Skeletal muscle tissue (tissue), 4 donors: ENCODE data around the gene UBE2K. TPM values are rescaled to one million over a fixed set of nuclear protein-coding genes. Genes with fewer than 3 reads are reported as not detected.

ENCODE experiments used
- H3K27ac ChIP-seq: one replicate; pipeline ENCODE4 v1.7.0; 2013; ENCODE audit warnings: mild to moderate bottlenecking, low read depth, low read length, inconsistent platforms
- H3K27me3 ChIP-seq, 3 donors: one replicate each; pipeline ENCODE4 v1.7.0; 2013; ENCODE audit warnings: low read length in 3 of 3; ENCODE audit not compliant: control insufficient read depth in 3 of 3, insufficient read depth in 3 of 3
- H3K36me3 ChIP-seq, 3 donors: one replicate each; pipeline ENCODE4 v1.7.0; 2013; ENCODE audit warnings: low read length in 3 of 3; ENCODE audit not compliant: control insufficient read depth in 3 of 3, insufficient read depth in 3 of 3
- H3K4me1 ChIP-seq, 3 donors: one replicate each; pipeline ENCODE4 v1.7.0; 2013; ENCODE audit warnings: low read length in 3 of 3, mild to moderate bottlenecking in 3 of 3; ENCODE audit not compliant: control insufficient read depth in 3 of 3, insufficient read depth in 3 of 3
- H3K4me3 ChIP-seq, 3 donors: one replicate each; pipeline ENCODE4 v1.7.0; 2013; ENCODE audit warnings: low read length in 3 of 3
- H3K9ac ChIP-seq, 3 donors: one replicate each; pipeline ENCODE4 v1.7.0; 2013; ENCODE audit warnings: low read length in 3 of 3, mild to moderate bottlenecking in 3 of 3, moderate library complexity in 2 of 3, low read depth in 1 of 3
- H3K9me3 ChIP-seq, 3 donors: one replicate each; pipeline ENCODE4 v1.7.0; 2013; ENCODE audit warnings: low read length in 3 of 3; ENCODE audit not compliant: control insufficient read depth in 3 of 3
- total RNA-seq: library from RNA; depleted of rRNA; stranded (reverse); fragments of >200 nt; gene quantifications from one replicate; pipeline ENCODE4 v1.2.3, GENCODE V29; 2014
- donor health status: Osteomylitis.

Gene UBE2K
- total RNA-seq, 1 donor from 2014 or later: 22.4 TPM

DNA sequence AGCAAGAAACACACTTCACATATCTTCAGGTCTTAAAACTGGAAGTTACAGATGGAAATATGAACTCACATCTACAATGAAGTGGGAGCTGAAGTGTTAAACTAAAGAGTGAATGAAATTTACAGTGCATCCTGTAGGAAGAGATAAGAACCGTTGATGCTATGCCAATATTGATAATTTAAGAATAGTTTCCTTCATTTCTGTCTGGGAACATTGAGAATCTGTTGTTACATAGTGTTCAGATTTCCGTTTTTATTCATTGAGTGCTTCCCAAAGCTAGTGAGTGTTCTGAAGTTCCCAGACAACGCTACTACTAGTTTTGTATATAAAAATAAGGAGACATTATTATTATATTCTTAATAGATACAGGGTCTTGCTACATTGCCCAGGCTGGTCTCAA is 52.3 kb downstream of the UBE2K start:
- H3K27me3 ChIP-seq: no peaks in the 10 kb centered on the region
- no peak overlapping the region for H3K4me3 ChIP-seq
- H3K27ac ChIP-seq: no peak overlapping the region
- peaks cover 0 to 7% (median 6%) of the 10 kb centered on the region in 3 donors for H3K36me3 ChIP-seq
- H3K9me3 ChIP-seq: no peaks in the 10 kb centered on the region
- H3K9ac ChIP-seq: no peak overlapping the region
- H3K4me1 ChIP-seq: no peaks in the 10 kb centered on the region

DNA sequence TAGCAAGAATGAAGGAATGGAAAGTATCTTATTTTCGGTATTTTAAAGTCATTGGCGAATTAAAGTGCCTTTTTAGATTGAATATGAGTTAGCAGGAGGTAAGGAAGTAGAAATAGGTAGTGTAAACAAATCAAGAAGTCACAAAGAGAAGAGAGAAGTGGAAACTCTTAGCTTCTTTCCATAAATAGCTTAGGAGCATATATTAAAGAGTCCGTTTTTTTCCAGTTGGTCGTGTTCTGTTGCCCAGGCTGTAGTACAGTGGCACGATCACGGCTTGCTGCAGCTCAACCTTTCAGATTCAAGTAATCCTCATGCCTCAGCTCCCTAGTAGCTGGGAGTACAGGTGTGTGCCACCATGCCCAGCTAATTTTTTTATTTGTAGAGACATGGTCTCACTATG is 56.4 kb downstream of the UBE2K start:
- Histone ChIP-seq H3K9me3 (no peaks in the 10 kb centered on the region), H3K27ac (no peak overlapping the region), H3K36me3 (peaks cover 3 to 15% (median 10%) of the 10 kb centered on the region in 3 donors), H3K27me3 (no peaks in the 10 kb centered on the region), H3K4me3 (no peak overlapping the region), H3K4me1 (no peaks in the 10 kb centered on the region), H3K9ac (no peak overlapping the region)

DNA sequence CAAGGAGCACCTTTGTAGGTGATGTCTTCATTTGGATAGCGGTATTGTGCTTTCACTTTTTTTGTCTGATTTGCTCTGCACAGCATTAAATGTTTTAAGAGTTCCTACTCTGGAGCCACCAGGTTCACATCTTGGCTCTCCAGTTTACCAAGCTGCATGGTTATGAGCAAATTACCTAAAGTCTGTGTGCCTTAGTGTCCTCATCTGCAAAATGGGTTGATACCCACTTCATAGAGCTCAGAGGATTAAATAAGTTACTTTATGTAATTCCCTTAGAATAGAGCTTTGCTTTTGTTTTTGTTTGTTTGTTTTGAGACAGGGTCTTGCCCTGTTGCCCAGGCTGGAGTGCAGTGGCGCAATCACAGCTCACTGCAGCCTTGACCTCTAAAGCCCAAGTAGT is 58.2 kb downstream of the UBE2K start:
- no peaks in the 10 kb centered on the region for H3K4me1 ChIP-seq
- no peak overlapping the region for H3K27ac ChIP-seq
- peaks cover 6 to 19% (median 15%) of the 10 kb centered on the region in 3 donors for H3K36me3 ChIP-seq
- H3K9ac ChIP-seq: no peak overlapping the region
- no peaks in the 10 kb centered on the region for H3K27me3 ChIP-seq
- H3K4me3 ChIP-seq: no peak overlapping the region
- H3K9me3 ChIP-seq: no peaks in the 10 kb centered on the region

DNA sequence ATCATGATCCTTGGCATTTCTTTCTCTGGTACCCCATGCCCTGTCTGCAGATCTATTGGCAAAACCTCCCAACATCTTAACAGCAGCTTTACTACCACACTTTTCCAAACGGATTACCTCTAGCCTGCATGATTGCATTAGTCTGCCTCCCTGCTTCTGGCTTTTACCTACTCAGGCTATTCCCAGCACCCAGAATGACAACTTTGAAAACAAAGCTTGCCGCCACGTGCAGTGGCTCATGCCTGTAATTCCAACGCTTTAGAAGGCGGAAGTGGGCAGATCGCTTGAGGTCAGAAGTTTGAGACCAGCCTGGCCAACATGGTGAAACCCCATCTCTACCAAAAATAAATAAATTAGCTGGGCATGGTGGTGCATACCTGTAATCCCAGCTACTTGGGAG is 60.2 kb downstream of the UBE2K start:
- Histone ChIP-seq H3K4me1 (no peaks in the 10 kb centered on the region), H3K36me3 (peaks cover 9 to 19% (median 17%) of the 10 kb centered on the region in 3 donors), H3K27me3 (no peaks in the 10 kb centered on the region), H3K4me3 (no peak overlapping the region), H3K9me3 (no peaks in the 10 kb centered on the region), H3K9ac (no peak overlapping the region), H3K27ac (no peak overlapping the region)

DNA sequence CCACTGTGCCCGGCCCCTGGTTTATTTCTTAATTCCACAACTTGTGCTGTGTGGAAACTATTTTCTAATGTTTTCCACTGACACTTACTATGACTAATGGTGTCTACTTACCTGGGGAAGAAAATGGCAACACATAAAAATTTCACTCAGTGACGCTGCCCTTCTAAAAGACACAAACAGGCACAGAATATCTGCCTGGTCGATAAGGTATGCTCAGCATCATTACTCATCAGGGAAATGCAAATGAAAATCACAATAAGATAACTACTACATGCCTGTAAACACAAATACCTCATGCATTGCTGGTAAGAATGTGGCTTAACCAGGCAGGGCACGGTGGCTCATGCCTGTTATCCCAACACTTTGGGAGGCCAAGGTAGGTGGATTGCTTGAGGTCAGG is 61.6 kb downstream of the UBE2K start:
- Histone ChIP-seq H3K9me3 (no peaks in the 10 kb centered on the region), H3K27ac (no peak overlapping the region), H3K9ac (no peak overlapping the region), H3K4me1 (no peaks in the 10 kb centered on the region), H3K27me3 (no peaks in the 10 kb centered on the region), H3K36me3 (peaks cover 9 to 23% (median 17%) of the 10 kb centered on the region in 3 donors), H3K4me3 (no peak overlapping the region)

DNA sequence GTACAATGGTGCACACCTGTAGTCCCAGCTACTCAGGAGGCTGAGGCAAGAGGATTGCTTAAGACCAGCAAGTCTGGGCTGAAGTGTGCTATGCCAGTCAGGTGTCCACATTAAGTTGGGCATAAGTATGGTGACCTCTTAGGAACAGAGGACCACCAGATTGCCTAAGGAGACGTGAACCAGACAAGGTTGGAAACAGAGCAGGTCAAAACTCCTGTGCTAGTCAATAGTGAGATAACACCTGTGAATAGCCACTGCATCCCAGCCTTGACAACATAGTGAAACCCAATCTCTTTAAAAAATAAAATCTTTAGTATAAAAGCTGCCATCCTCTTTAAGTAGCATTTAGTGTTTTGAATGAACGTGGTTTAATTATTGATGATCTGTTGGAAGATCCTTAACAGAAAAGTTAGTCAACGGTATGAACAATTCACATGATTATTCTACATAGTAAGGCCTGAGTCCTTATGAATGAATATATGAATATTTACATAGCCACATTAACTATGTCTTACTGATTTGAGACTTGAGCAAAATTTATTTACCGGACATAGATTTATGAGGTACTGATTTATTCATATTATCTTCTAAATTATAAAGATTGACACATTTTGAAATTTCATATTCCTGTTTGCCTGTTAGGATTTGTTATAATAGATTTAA is 63.2 kb downstream of the UBE2K start:
- Histone ChIP-seq H3K4me3 (no peak overlapping the region), H3K27me3 (no peaks in the 10 kb centered on the region), H3K9me3 (no peaks in the 10 kb centered on the region), H3K27ac (no peak overlapping the region), H3K9ac (no peak overlapping the region), H3K4me1 (no peaks in the 10 kb centered on the region), H3K36me3 (peaks cover 12 to 30% (median 22%) of the 10 kb centered on the region in 3 donors)

DNA sequence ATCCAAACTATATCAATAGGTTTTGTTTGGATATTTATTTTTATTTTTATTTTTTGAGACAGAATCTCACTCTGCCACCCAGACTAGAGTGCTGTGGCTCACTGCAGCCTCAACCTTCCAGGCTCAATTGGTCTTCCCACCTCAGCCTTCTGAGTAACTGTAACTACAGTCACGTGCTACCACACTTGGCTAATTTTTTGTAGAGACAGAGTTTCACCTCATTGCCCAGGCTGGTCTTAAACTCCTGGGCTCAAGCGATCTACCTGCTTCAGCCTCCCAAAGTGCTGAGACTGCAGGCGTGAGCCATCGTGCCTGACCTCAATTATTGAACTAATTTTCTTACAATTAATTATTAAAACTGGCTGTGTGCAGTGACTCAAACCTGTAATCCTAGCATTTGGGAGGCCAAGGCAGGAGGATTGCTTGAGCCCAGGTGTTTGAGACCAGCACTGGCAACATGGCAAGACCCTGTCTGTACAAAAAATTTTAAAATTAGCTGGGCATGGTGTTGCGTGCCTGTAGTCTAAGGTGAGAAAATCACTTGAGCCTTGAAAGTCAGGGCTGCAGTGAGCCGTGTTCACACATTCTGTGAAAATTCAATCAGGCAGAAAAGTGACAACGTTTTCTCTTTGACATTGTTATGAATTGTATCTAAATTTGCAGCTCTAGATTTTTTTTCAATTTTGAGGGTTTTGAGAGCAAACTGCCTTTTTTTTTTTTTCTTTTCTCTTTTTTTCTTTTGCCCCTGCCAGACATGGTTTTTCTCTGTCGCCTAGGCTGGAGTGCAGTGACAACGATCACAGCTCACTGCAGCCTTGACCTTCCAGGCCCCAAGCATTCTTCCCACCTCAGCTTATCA is 66.0 kb downstream of the UBE2K start:
- no peaks in the 10 kb centered on the region for H3K27me3 ChIP-seq
- no peak overlapping the region for H3K4me3 ChIP-seq
- H3K36me3 ChIP-seq: peaks cover 9 to 22% (median 18%) of the 10 kb centered on the region in 3 donors
- H3K4me1 ChIP-seq: no peaks in the 10 kb centered on the region
- no peak overlapping the region for H3K27ac ChIP-seq
- no peaks in the 10 kb centered on the region for H3K9me3 ChIP-seq
- H3K9ac ChIP-seq: no peak overlapping the region

DNA sequence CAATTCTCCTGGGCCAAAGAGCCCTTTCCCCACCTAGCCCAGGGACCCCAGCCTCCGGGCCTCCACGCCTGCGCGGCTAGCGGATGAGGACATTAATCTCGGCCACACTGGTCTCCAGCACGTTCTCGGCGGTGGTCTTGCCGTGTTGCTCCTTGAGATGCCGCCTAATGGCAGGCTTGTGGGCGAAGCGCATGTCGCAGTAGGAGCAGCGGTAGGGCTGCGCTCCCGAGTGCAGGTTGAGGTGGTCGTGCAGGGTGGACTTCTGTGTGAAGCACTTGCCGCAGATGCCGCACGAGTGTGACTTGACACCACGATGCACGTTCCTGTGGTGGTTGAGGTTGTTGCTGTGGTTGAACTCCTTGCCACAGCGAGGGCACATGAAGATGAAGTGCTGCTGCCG is 72.1 kb downstream of the UBE2K start:
- H3K9me3 ChIP-seq: no peaks in the 10 kb centered on the region
- H3K27ac ChIP-seq: no peak overlapping the region
- H3K4me1 ChIP-seq: no peaks in the 10 kb centered on the region
- peaks cover 15 to 28% (median 23%) of the 10 kb centered on the region in 3 donors for H3K36me3 ChIP-seq
- H3K27me3 ChIP-seq: no peaks in the 10 kb centered on the region
- no peak overlapping the region for H3K9ac ChIP-seq
- H3K4me3 ChIP-seq: no peak overlapping the region

DNA sequence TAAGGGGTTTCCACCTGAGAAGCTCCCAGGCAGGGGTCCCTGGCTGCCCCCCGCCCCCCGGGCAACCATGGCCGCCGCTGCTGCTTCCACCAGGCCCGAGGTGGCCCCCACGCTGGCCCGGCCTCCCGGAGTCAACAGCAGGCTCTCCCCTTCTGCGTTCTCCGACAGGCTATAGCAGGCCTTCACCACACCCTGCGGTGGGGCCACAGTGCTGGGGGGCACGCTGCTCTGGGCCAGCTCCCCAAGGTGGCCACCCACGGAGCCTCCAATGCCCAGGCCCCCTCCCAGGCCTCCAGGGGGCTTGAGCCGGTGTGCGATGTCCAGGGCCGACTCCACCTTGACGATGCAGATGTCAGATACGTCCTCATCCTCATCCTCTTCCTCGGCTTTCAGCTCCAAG is 72.5 kb downstream of the UBE2K start:
- Histone ChIP-seq H3K36me3 (peaks cover 15 to 29% (median 25%) of the 10 kb centered on the region in 3 donors), H3K4me3 (no peak overlapping the region), H3K27ac (no peak overlapping the region), H3K4me1 (no peaks in the 10 kb centered on the region), H3K9me3 (no peaks in the 10 kb centered on the region), H3K9ac (no peak overlapping the region), H3K27me3 (no peaks in the 10 kb centered on the region)
